Liver (tissue), 9 donors: Measurements from ENCODE around the gene GRID1. TPM values are rescaled to one million over a fixed set of nuclear protein-coding genes. Genes with fewer than 3 reads are reported as not detected.

Source experiments
- DNase-seq: peaks from one replicate; pipeline ENCODE4 v3.0.0-alpha.2; 2017; ENCODE audit warnings: low spot score
- H3K27ac ChIP-seq, 2 donors: one replicate each; pipeline ENCODE4 v1.7.0; 2013; ENCODE audit warnings: inconsistent platforms in 2 of 2, low read length in 2 of 2, control low read depth in 1 of 2, low read depth in 1 of 2, mild to moderate bottlenecking in 1 of 2
- H3K27me3 ChIP-seq, 4 donors: one replicate each; pipeline versions ENCODE4 v1.6.1 to v1.7.0; 2013; ENCODE audit warnings: low read length in 3 of 4, inconsistent platforms in 1 of 4, mild to moderate bottlenecking in 1 of 4, moderate library complexity in 1 of 4; ENCODE audit not compliant: control insufficient read depth in 4 of 4, insufficient read depth in 4 of 4
- H3K36me3 ChIP-seq, 4 donors: one replicate each; pipeline versions ENCODE4 v1.6.1 to v1.7.0; 2013; ENCODE audit warnings: low read length in 3 of 4, mild to moderate bottlenecking in 3 of 4, low read depth in 1 of 4, moderate library complexity in 1 of 4; ENCODE audit not compliant: control insufficient read depth in 4 of 4, insufficient read depth in 3 of 4
- H3K4me1 ChIP-seq, 4 donors: one replicate each; pipeline versions ENCODE4 v1.6.1 to v1.7.0; 2013; ENCODE audit warnings: low read length in 3 of 4, mild to moderate bottlenecking in 3 of 4, moderate library complexity in 1 of 4; ENCODE audit not compliant: control insufficient read depth in 4 of 4, insufficient read depth in 4 of 4
- H3K4me3 ChIP-seq, 3 donors: one replicate each; pipeline versions ENCODE4 v1.6.1 to v1.7.0; 2013; ENCODE audit warnings: low read length in 3 of 3, control low read depth in 1 of 3, low read depth in 1 of 3, mild to moderate bottlenecking in 1 of 3
- H3K9ac ChIP-seq, 2 donors: one replicate each; pipeline ENCODE4 v1.7.0; 2013; ENCODE audit warnings: low read length in 2 of 2, mild to moderate bottlenecking in 2 of 2, moderate library complexity in 2 of 2, control low read depth in 1 of 2, low read depth in 1 of 2
- H3K9me3 ChIP-seq, 4 donors: one replicate each; pipeline versions ENCODE4 v1.6.1 to v1.7.0; 2013; ENCODE audit warnings: low read length in 3 of 4; ENCODE audit not compliant: control insufficient read depth in 4 of 4
- ATF3 ChIP-seq: IDR thresholded peaks from 2 replicates; pipeline ENCODE4 v1.6.1; 2016; ENCODE audit warnings: antibody characterized with exemption
- CTCF ChIP-seq: fragments of 150-350 bp; IDR thresholded peaks from 2 replicates; pipeline ENCODE4 v1.5.1; 2017; ENCODE audit warnings: improper control_type of control experiment, low read depth, low read length; ENCODE audit not compliant: missing input control
- EGR1 ChIP-seq, 2 donors: IDR thresholded peaks; 2 replicates each; pipeline ENCODE4 v1.6.1; 2016 to 2018; ENCODE audit warnings: antibody characterized with exemption in 2 of 2, low read depth in 2 of 2
- FOXA1 ChIP-seq: IDR thresholded peaks from 2 replicates; pipeline ENCODE4 v1.6.1; 2016; ENCODE audit warnings: antibody characterized with exemption
- FOXA2 ChIP-seq: IDR thresholded peaks from 2 replicates; pipeline ENCODE4 v1.6.1; 2016; ENCODE audit warnings: antibody characterized with exemption
- GABPA ChIP-seq, 2 donors: IDR thresholded peaks in 1 of 2; conservative IDR thresholded peaks in 1 of 2; 2 replicates each; pipeline ENCODE4 v1.6.1; 2016; ENCODE audit warnings: antibody characterized with exemption in 2 of 2, mild to moderate bottlenecking in 1 of 2, moderate library complexity in 1 of 2
- HNF4A ChIP-seq, 2 donors: conservative IDR thresholded peaks; 2 replicates each; pipeline ENCODE4 v1.6.1; 2016; ENCODE audit warnings: antibody characterized with exemption in 2 of 2, mild to moderate bottlenecking in 2 of 2
- HNF4G ChIP-seq: IDR thresholded peaks from 2 replicates; pipeline ENCODE4 v1.6.1; 2016; ENCODE audit warnings: antibody characterized with exemption
- JUND ChIP-seq, 2 donors: IDR thresholded peaks; 2 replicates each; pipeline ENCODE4 v1.6.1; 2016; ENCODE audit warnings: antibody characterized with exemption in 2 of 2
- MAX ChIP-seq: IDR thresholded peaks from 2 replicates; pipeline ENCODE4 v1.6.1; 2016; ENCODE audit warnings: antibody characterized with exemption
- NR2F2 ChIP-seq: IDR thresholded peaks from 2 replicates; pipeline ENCODE4 v1.6.1; 2016; ENCODE audit warnings: antibody characterized with exemption
- RAD21 ChIP-seq, 2 donors: IDR thresholded peaks; 2 replicates each; pipeline ENCODE4 v1.6.1; 2016; ENCODE audit warnings: antibody characterized with exemption in 2 of 2, mild to moderate bottlenecking in 2 of 2
- REST ChIP-seq: IDR thresholded peaks from 2 replicates; pipeline ENCODE4 v1.6.1; 2016; ENCODE audit warnings: antibody characterized with exemption, mild to moderate bottlenecking
- RXRA ChIP-seq, 2 donors: IDR thresholded peaks; 2 replicates each; pipeline ENCODE4 v1.6.1; 2017 to 2018; ENCODE audit warnings: antibody characterized with exemption in 2 of 2, mild to moderate bottlenecking in 1 of 2
- SP1 ChIP-seq: IDR thresholded peaks from 2 replicates; pipeline ENCODE4 v1.6.1; 2018; ENCODE audit warnings: antibody characterized with exemption, mild to moderate bottlenecking
- TAF1 ChIP-seq: conservative IDR thresholded peaks from 2 replicates; pipeline ENCODE4 v1.6.1; 2016; ENCODE audit warnings: antibody characterized with exemption, mild to moderate bottlenecking
- YY1 ChIP-seq: IDR thresholded peaks from 2 replicates; pipeline ENCODE4 v1.6.1; 2016; ENCODE audit warnings: antibody characterized with exemption, mild to moderate bottlenecking
- ZBTB33 ChIP-seq: IDR thresholded peaks from 2 replicates; pipeline ENCODE4 v1.6.1; 2016; ENCODE audit warnings: antibody characterized with exemption
- WGBS: extraction: QIAGEN DNeasy Blood & Tissue Kit; methylation state at CpG from one replicate; pipeline ENCODE4 v1.1.7; 2013; 5-methylcytosine and 5-hydroxymethylcytosine counted together
- polyA plus RNA-seq, 2 donors: library from polyadenylated mRNA; stranded (reverse) in 1 of 2; unstranded in 1 of 2; fragments of 200-250 nt in 1 of 2; fragments of >200 nt in 1 of 2; fragmentation: Nextera tagmentation in 1 of 2; extraction: Ambion mirVana in 1 of 2; gene quantifications; one replicate each; pipeline versions ENCODE4 v1.2.1 to v1.2.3, GENCODE V29; 2013 to 2015
- total RNA-seq, 2 donors: library from RNA; depleted of rRNA; stranded (reverse); fragments of >200 nt; gene quantifications; one replicate each; pipeline ENCODE4 v1.2.3, GENCODE V29; 2014
- donor health status: healthy.
- donor health status: healthy.
- donor health status: healthy.
- donor health status: healthy.
- donor health status: healthy.

The GRID1 gene
- total and polyA plus RNA-seq, 4 donors = 0.09 to 0.17 (median 0.14) TPM; not detected in 1

GRCh38 chr10:86058964-86059363 lies 307.6 kb downstream of the GRID1 start:
- no peaks in the 10 kb centered on the region for H3K27me3 ChIP-seq
- no peak for DNase-seq
- H3K4me3 ChIP-seq = no peak overlapping the region
- TF ChIP-seq NR2F2 (no peak), CTCF (no peak), RXRA (IDR thresholded peaks at IDR 0.05) (no peak), HNF4G (no peak), RAD21 (IDR thresholded peaks at IDR 0.05) (no peak), EGR1 (IDR thresholded peaks at IDR 0.05; ENCODE audit: low read depth in 2 of 2) (no peak), YY1 (no peak), SP1 (no peak), MAX (no peak), ATF3 (no peak), TAF1 (no peak), FOXA2 (no peak), JUND (IDR thresholded peaks at IDR 0.05) (no peak), GABPA (IDR thresholded peaks at IDR 0.05 in 1 of 2, conservative IDR thresholded peaks at IDR 0.05 in 1 of 2) (no peak), ZBTB33 (no peak), HNF4A (conservative IDR thresholded peaks at IDR 0.05) (no peak), FOXA1 (no peak), REST (no peak)
- H3K36me3 ChIP-seq = no peaks in the 10 kb centered on the region
- no peaks in the 10 kb centered on the region for H3K4me1 ChIP-seq
- H3K9me3 ChIP-seq = no peaks in the 10 kb centered on the region
- no peak overlapping the region for H3K27ac ChIP-seq
- no peak overlapping the region for H3K9ac ChIP-seq
- 79% methylated on average over 5 of the region's 5 CpGs for WGBS
